Right ventricle myocardium inferior (tissue), 1 donor: ENCODE results near the gene CNOT6L. TPM values are rescaled to one million over a fixed set of nuclear protein-coding genes. Genes with fewer than 3 reads are reported as not detected.

Experiments
- ATAC-seq: fragments of 200-7000 bp; cut with Tn5 transposase; one replicate; pipeline ENCODE4 v1.9.1; 2020; ENCODE audit warnings: mild to moderate bottlenecking, moderate library complexity
- DNase-seq: peaks from one replicate; pipeline ENCODE4 v3.0.0; 2021; ENCODE audit errors: missing footprints
- intact Hi-C: fragments of 100-400 bp; cut with DNase I; formaldehyde crosslinking; loops from one replicate; pipeline ENCODE4 v1.11.0; 2022
- total RNA-seq: library from RNA; stranded (reverse); fragmentation: NEBNext Ultra II Directional; extraction: Animal tissue kit (Norgen Biotek cat#: 25700); gene quantifications from one replicate; pipeline ENCODE4 v1.2.1, GENCODE V29; 2021
- donor health status: DM: no; HTN: yes; CAD: no; lungs with severe emphysema.

The CNOT6L gene
- total RNA-seq, 1 donor from 2014 or later = 26.3 TPM

DNA sequence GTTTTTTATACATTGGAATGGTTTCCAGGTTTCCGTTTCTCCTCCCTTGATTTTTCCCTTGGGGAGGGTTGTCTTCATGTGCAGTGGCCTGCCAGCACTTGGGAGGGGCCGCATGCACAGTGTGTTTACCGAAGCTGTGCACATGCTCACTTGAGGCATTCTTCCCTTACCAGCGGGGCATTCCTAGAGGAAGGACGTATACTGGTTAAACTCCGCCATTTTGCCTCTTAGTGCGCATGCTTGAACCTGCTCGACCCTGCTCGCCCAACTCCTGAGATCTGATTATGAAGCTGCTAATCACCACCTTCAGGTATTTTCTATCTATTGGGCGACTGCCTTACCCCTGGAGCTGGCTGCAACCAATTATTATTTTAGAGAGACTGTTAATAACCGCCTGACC, 137.4 kb downstream of the CNOT6L start:
- DNase-seq = no peak
- intact Hi-C loops = no loop called here
- ATAC-seq = no peak

DNA sequence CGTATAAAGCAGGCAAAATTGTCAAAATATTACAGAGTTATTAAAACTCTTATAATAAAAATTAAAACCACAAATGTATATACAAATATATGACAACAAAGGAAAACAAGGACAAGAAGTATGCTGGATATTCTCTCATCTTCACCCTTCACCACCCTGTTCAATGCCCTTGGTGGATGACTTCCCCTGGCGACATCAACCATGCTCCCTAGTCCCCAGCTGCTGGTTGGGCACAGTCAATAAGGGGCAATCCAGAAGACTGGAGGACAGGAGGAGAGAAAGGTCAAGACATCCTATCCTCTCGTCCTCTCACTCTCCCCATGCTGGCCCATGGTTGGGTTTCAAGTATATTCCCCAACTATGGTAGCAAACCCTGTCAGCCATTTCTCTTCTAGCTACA, 142.3 kb downstream of the CNOT6L start:
- intact Hi-C loops = no loop called here
- ATAC-seq (no peak), DNase-seq (no peak)

DNA sequence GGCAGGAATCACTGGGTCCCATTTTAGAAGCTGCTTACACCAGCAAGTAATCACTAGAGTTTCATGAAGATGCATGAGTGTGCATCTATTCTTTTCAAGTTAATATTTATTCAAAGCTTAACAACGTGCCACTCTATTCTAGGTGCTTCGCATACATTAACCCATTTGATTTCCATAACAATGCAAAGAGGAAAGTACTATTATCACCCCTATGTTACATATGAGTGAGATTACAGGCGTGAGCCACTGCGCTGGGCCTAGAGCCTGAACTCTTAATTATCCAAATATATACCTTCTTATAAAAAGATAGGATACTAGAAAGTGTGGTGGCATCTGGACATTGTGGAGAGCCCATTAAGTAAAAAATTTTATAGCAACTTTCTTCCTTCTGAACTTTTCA, 148.1 kb downstream of the CNOT6L start:
- DNase-seq (no peak), ATAC-seq (no peak)
- intact Hi-C loops = no loop called here

DNA sequence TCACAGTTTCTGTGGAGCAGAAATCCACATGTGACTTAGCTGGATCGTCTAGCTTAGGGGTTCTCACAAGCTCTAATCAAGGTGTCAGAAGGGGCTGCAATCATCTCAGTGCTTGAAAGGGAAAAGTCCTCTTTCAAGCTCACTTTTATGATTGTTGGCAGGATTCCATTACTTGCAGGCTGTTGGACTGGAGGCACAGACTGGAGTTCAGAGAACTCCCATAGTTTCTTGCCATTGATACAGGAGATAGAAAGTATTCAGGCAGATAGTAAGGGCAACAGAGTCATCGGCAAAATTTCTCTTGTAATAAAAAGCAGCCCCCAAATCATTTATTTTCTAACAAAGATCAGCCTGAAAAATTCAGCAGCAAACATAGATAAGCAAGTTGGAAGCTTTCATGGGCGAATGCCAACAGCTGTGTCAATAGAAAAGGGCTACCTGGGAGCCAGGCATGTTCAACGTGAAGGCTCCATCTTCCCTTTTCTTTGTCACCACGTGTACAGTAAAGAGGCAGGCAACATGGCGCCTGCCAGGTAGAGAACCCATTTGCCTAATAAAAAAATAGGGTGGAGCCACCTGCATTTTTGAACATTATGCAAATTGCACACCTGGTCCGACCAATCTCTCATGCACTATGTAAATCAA, 149.1 kb downstream of the CNOT6L start:
- intact Hi-C loops = no loop called here
- no peak for ATAC-seq

DNA sequence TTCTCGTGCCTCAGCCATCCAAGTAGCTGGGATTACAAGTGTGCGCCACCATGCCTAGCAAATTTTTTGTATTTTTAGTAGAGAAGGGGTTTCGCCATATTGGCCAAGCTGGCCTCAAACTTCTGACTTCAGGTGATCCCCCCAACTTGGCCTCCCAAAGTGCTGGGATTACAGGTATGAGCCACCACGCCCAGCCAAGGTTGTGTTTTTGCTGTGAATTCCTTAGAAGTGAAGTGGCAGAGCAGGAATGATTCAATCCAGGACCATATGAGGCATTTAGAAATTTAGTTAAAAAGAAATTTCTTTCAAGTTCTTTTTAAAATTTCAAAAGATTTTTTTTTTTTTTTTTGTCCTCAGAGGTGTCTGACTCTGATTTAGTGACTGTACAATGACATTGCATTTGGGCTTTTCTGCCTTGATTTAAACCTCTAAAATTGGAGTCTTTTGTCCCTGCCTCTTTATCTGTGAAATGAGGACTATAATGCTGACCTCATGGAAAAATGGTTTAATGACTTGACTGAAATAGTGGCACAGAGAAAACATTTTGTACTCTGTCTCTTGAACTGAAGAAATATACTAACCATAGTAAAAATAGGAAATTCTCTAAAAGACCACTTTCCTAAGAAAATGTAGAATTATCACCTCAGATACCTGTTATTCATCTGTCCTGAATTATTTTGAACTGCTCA, 153.6 kb downstream of the CNOT6L start:
- intact Hi-C loops = no loop called here
- ATAC-seq (no peak), DNase-seq (no peak)

More for the DNA sequence above, 149.1 kb downstream of the CNOT6L start:
- no peak for DNase-seq

Other genes starting within 250 kb of the CNOT6L start
- gene CXCL13, start 213.5 kb downstream of the CNOT6L start, total RNA-seq = not detected
- gene MRPL1, start 43.5 kb upstream of the CNOT6L start, total RNA-seq = 47.9 TPM
- 2.2 TPM for gene FRAS1, start 238.0 kb upstream of the CNOT6L start, total RNA-seq